ENCODE data around the gene SRL.
"Not testable (repeated sequence)": the region's sequence is repeated elsewhere in the genome, so short reads cannot be mapped to it uniquely, and the experiment has no call there.

Gene SRL

GRCh38 chr16:4261557-4262172 lies 19.8 kb upstream of the SRL start:
- no peak for DNase-seq (ENCODE audit: low read depth in 2 of 2)

- DNase-seq (ENCODE audit: low read depth in 2 of 2): no peak
Observed at GRCh38 chr16:4260360-4260759, 18.5 kb upstream of the SRL start.

GRCh38 chr16:4257646-4258556 lies 16.0 kb upstream of the SRL start:
- DNase-seq (ENCODE audit: low read depth in 2 of 2): no peak

GRCh38 chr16:4253394-4254150 lies 11.7 kb upstream of the SRL start:
- DNase-seq (ENCODE audit: low read depth in 2 of 2): peak; percentile 99 to 100

GRCh38 chr16:4253012-4253393 lies 11.1 kb upstream of the SRL start:
- not testable (repeated sequence) for DNase-seq (ENCODE audit: low read depth in 2 of 2)

- no peak for DNase-seq (ENCODE audit: low read depth in 2 of 2)
Observed at GRCh38 chr16:4249530-4250308, 7.8 kb upstream of the SRL start.

- no peak for DNase-seq (ENCODE audit: low read depth in 2 of 2)
Observed at GRCh38 chr16:4247460-4247784, 5.5 kb upstream of the SRL start.

GRCh38 chr16:4246777-4247459 lies 5.0 kb upstream of the SRL start:
- no peak for DNase-seq (ENCODE audit: low read depth in 2 of 2)

GRCh38 chr16:4245077-4245791 lies 3.4 kb upstream of the SRL start:
- DNase-seq (ENCODE audit: low read depth in 2 of 2): no peak

- DNase-seq (ENCODE audit: low read depth in 2 of 2): no peak
Observed at GRCh38 chr16:4244254-4245076, 2.6 kb upstream of the SRL start.

GRCh38 chr16:4241258-4241927 lies 487 bp downstream of the SRL start:
- DNase-seq (ENCODE audit: low read depth in 2 of 2): no peak

GRCh38 chr16:4240624-4241023 lies 1.3 kb downstream of the SRL start:
- no peak for DNase-seq (ENCODE audit: low read depth in 2 of 2)

- no peak for DNase-seq (ENCODE audit: low read depth in 2 of 2)
Observed at GRCh38 chr16:4239682-4240175, 2.2 kb downstream of the SRL start.

GRCh38 chr16:4239020-4239419 lies 2.9 kb downstream of the SRL start:
- DNase-seq (ENCODE audit: low read depth in 2 of 2): no peak

GRCh38 chr16:4233431-4233830 lies 8.4 kb downstream of the SRL start:
- no peak for DNase-seq (ENCODE audit: low read depth in 2 of 2)

GRCh38 chr16:4232541-4233386 lies 9.1 kb downstream of the SRL start:
- no peak for DNase-seq (ENCODE audit: low read depth in 2 of 2)

GRCh38 chr16:4231886-4232285 lies 10.0 kb downstream of the SRL start:
- DNase-seq (ENCODE audit: low read depth in 2 of 2): no peak

GRCh38 chr16:4231367-4231766 lies 10.5 kb downstream of the SRL start:
- DNase-seq (ENCODE audit: low read depth in 2 of 2): no peak

Data from stimulated activated CD8-positive, alpha-beta memory T cell treated with anti-CD3 and anti-CD28 coated beads, Interleukin-7, amount 100 ng/mL, for 4 hours (primary cell).